HG02981 (cell line): ENCODE data around the gene GOSR1.
"Not testable (repeated sequence)": the region's sequence is repeated elsewhere in the genome, so short reads cannot be mapped to it uniquely, and the experiment has no call there.

Source experiments
- ATAC-seq: cut with Tn5 transposase; IDR thresholded peaks from one replicate; pipeline ENCODE4 v1.9.1; 2021; ENCODE audit warnings: mild to moderate bottlenecking, moderate library complexity; ENCODE audit not compliant: unreplicated experiment

GOSR1 gene

DNA sequence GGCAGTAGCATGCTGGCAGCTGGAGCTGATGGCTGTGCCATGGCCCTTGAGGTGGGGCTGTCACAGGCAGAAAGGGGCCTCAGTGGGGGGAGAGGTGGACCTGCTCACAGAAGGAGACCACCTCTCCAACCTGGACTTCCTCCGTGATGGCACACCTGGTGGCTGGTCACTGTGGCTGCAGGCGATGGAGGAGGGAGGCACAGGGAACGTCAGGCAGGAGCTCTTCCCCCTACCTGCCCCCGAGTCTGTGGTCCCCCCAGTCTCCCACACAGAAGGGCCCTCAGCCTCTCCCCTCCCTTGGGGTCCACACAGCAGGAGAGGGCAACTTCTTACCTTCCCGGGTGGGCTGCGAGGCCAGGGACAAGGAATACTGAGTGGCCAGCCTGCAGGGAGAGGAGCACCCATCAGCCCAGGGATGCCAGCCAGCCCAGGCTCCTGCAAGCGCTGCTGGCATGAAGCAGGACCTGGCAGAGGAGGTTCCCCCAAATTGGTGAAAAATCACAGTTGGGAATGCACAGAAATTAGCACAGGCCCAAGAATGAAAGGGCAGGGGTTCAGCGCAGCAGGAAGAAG, 96.5 kb downstream of the GOSR1 start:
- no peak for ATAC-seq

DNA sequence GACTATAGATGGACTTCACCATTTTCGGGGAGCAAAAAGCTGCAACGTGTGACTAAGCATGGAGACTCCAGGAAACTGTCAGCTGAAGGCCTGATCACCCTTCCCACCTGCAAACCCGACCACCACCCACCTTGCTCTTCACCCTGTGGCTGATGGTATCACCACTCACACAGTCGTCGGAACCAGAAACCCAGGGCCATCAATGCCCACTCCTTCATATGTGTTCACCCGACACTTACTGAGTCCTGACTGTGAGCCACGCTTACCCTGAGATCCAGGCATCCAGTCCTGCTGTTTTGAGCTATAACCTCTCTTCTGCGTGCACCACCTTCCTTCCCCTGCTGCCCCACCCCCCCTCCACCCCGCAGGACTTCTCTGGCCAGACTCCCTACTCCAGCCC, 97.1 kb downstream of the GOSR1 start:
- not testable (repeated sequence) for ATAC-seq

DNA sequence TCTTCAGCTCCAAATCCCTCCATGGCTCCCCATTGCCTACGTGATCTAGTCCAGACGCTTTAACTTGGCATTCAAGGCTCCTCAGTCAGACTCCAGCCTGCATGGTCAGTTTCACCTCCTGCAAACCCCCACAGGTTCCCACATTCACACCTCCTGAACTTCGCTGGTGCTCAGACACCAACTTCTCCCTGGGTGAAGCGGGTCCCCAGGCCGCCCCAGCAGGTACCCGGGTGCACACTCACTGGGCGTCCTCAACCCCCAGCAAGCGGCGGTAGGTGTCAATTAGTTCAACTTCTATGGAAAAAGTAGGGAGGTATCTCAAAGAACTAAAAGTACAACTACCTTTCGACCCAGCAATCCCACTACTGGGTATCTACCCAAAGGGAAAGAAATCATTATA, 97.6 kb downstream of the GOSR1 start:
- ATAC-seq, result not testable (repeated sequence)

DNA sequence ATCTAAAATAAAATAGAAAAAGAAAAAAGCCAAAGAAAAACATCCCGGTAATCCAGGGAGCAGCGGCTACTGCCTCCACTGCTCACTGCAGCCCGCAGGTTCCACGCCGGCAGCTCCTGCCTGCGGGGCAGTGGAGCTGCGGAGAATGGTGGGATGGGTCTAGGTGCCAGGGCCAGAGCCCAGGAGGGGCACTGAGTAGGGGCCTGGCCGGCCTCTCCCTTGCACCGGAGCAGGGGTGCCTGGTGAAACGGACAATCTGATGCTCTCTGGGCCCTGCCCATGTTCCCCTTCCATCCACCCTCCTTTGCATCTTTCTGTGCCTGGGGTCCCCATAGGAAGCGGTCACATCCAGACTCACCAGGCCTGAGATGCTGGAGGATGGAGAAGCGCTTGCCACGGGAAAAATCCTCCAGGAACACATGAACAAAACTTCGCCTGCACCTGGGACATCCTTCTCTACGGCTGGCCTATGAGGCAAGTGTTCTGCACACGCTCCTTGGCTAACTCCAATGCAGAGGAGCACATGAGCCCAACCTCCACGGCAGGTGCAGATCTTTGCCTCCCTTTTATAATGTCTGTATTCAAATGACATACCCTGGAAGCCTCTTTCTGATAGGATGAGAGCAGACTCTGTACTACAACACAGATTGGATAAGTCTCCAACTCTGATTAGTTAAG, 98.6 kb downstream of the GOSR1 start:
- ATAC-seq, result not testable (repeated sequence)

DNA sequence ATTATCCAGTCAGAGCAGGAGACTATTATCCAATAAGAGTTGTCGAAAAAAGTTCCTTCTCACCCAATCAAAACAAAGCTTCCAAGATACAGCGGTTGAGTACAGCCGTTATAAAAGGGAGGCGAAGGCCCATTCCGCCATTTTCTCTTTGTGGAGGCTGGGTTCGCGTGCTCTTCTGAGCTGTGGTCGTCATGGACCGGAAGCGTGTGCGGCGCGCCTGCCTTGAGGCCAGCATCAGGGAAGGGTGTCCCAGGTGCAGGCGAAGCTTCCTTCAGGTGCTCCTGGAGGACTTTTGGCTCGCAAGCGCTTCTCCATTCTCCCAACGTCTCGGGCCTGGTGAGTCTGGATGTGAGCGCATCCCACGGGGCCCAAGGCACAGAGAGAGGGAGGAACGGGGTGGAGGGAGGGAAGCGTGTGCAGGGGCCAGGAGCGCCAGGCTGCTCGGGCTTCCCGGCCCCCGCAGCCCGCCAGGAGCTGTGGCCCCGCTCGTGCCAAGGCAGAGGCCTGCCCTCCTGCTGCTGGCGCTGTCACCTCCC, 99.2 kb downstream of the GOSR1 start:
- no peak for ATAC-seq
